ENCODE results near the gene CCL3.
A peak's percentile ranks its signal among the peaks of the same experiment; 100 is the strongest.
"Not testable (repeated sequence)": the region's sequence is repeated elsewhere in the genome, so short reads cannot be mapped to it uniquely, and the experiment has no call there.

The CCL3 gene

DNA sequence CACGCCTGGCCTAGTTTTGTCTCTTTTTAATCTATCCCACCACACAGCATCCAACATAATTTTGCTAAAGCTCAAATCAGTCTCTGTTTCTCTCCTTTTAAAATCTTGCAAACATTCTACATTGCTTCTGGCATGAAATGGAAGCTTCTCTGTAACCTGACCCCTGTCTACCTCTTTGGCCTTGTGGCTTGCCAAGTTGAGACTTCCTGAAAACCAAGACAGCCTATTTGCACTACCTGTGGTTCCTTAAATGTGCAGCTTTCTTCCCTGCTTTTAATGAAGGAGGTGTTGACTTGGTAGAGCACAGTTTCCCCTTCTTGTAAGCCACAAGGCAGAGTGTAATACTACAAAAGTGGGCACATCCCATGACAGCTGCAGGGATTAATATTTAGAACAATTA is 6.0 kb upstream of the CCL3 start:
- Histone ChIP-seq H4K20me1 (ENCODE audit: insufficient read depth, low read length) (no peaks in the 10 kb centered on the region), H3K9ac (ENCODE audit: low read length) (no peak overlapping the region), H3K9me3 (ENCODE audit: insufficient read depth, low read length) (no peaks in the 10 kb centered on the region), H2AFZ (ENCODE audit: low read depth, low read length) (no peak overlapping the region), H3K36me3 (replicated peaks; ENCODE audit: low read depth, low read length) (no peaks in the 10 kb centered on the region), H3K4me2 (ENCODE audit: low read length) (no peak overlapping the region), H3K4me1 (ENCODE audit: low read length) (peaks cover 30% of the 10 kb centered on the region), H3K27ac (ENCODE audit: low read length) (no peak overlapping the region), H3K79me2 (ENCODE audit: low read length) (no peaks in the 10 kb centered on the region), H3K4me3 (ENCODE audit: low read length) (no peak overlapping the region), H3K27me3 (ENCODE audit: low read depth, low read length) (peaks cover 29% of the 10 kb centered on the region)
- TF ChIP-seq, protein P1, sequence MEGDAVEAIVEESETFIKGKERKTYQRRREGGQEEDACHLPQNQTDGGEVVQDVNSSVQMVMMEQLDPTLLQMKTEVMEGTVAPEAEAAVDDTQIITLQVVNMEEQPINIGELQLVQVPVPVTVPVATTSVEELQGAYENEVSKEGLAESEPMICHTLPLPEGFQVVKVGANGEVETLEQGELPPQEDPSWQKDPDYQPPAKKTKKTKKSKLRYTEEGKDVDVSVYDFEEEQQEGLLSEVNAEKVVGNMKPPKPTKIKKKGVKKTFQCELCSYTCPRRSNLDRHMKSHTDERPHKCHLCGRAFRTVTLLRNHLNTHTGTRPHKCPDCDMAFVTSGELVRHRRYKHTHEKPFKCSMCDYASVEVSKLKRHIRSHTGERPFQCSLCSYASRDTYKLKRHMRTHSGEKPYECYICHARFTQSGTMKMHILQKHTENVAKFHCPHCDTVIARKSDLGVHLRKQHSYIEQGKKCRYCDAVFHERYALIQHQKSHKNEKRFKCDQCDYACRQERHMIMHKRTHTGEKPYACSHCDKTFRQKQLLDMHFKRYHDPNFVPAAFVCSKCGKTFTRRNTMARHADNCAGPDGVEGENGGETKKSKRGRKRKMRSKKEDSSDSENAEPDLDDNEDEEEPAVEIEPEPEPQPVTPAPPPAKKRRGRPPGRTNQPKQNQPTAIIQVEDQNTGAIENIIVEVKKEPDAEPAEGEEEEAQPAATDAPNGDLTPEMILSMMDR (IDR thresholded peaks at IDR 0.05; ENCODE audit: low read depth, low read length), result no peak
- TF ChIP-seq EZH2phosphoT487 (IDR thresholded peaks at IDR 0.05; ENCODE audit: low read depth), result no peak

GRCh38 chr17:36094746-36095145 is 4.8 kb upstream of the CCL3 start:
- Histone ChIP-seq H3K79me2 (ENCODE audit: low read length) (no peaks in the 10 kb centered on the region), H3K36me3 (replicated peaks; ENCODE audit: low read depth, low read length) (no peaks in the 10 kb centered on the region), H3K9me3 (ENCODE audit: insufficient read depth, low read length) (no peaks in the 10 kb centered on the region), H2AFZ (ENCODE audit: low read depth, low read length) (no peak overlapping the region), H3K4me3 (ENCODE audit: low read length) (no peak overlapping the region), H3K27me3 (ENCODE audit: low read depth, low read length) (peaks cover 22% of the 10 kb centered on the region), H4K20me1 (ENCODE audit: insufficient read depth, low read length) (no peaks in the 10 kb centered on the region), H3K9ac (ENCODE audit: low read length) (no peak overlapping the region), H3K4me1 (ENCODE audit: low read length) (peaks cover 34% of the 10 kb centered on the region), H3K4me2 (ENCODE audit: low read length) (no peak overlapping the region), H3K27ac (ENCODE audit: low read length) (no peak overlapping the region)
- TF ChIP-seq, protein P1 (IDR thresholded peaks at IDR 0.05; ENCODE audit: low read depth, low read length), result no peak
- TF ChIP-seq EZH2phosphoT487 (IDR thresholded peaks at IDR 0.05; ENCODE audit: low read depth), result no peak

DNA sequence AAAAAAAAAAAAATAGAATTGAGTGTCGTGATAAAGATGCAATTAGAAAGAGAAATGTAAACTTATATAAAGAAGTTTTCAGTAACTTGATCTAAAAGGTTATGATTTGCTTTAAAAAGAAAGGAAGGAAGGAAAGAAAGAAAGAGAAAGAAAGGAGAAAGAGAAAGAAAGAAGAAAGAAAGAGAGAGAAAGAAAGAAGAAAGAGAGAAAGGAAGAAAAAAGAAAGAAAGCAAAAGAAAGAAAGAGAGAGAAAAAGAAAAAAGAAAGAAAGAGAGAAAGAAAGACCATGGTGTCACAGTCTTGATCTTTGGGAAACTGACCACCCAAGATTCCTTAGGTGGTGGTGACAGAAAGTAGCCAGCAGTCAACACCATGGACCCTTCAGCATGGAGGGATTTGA is 4.3 kb upstream of the CCL3 start:
- TF ChIP-seq EZH2phosphoT487 (IDR thresholded peaks at IDR 0.05; ENCODE audit: low read depth), result no peak
- TF ChIP-seq, protein P1 (IDR thresholded peaks at IDR 0.05; ENCODE audit: low read depth, low read length), result no peak
- H3K4me1 ChIP-seq (ENCODE audit: low read length), result peaks cover 38% of the 10 kb centered on the region
- peaks cover 17% of the 10 kb centered on the region for H3K27me3 ChIP-seq (ENCODE audit: low read depth, low read length)
- H3K36me3 ChIP-seq (replicated peaks; ENCODE audit: low read depth, low read length), result no peaks in the 10 kb centered on the region
- no peaks in the 10 kb centered on the region for H3K79me2 ChIP-seq (ENCODE audit: low read length)
- H2AFZ ChIP-seq (ENCODE audit: low read depth, low read length), result no peak overlapping the region
- H3K9ac ChIP-seq (ENCODE audit: low read length), result no peak overlapping the region
- no peak overlapping the region for H3K4me2 ChIP-seq (ENCODE audit: low read length)
- no peaks in the 10 kb centered on the region for H4K20me1 ChIP-seq (ENCODE audit: insufficient read depth, low read length)
- no peak overlapping the region for H3K4me3 ChIP-seq (ENCODE audit: low read length)
- no peak overlapping the region for H3K27ac ChIP-seq (ENCODE audit: low read length)
- H3K9me3 ChIP-seq (ENCODE audit: insufficient read depth, low read length), result no peaks in the 10 kb centered on the region

DNA sequence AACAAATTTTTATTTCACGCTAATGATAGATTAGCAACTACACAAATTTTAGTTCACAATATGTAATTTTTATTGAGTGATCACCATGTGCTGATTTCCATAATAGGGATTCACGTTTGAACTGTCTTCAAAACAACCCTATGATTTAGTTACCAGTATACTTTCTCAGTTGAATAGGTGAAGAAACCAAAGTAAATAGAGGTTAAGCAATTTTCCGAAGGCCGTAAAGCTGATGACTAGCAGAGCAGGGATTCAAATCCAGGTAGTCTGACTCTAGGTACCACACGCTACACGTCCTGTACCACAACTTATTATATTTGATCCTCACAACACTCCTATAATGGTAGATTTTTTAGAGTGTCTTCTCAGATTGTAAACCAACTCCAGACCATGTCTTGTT is 2.8 kb upstream of the CCL3 start:
- not testable (repeated sequence) for H4K20me1 ChIP-seq (ENCODE audit: insufficient read depth, low read length); H3K36me3 ChIP-seq (replicated peaks; ENCODE audit: low read depth, low read length); H2AFZ ChIP-seq (ENCODE audit: low read depth, low read length); H3K79me2 ChIP-seq (ENCODE audit: low read length); H3K9me3 ChIP-seq (ENCODE audit: insufficient read depth, low read length); H3K27me3 ChIP-seq (ENCODE audit: low read depth, low read length); H3K9ac ChIP-seq (ENCODE audit: low read length)
- peak overlapping the region; percentile 94 for H3K4me2 ChIP-seq (ENCODE audit: low read length)
- peak overlapping the region; percentile 18; the same call in 1 of the 2 replicates for H3K27ac ChIP-seq (ENCODE audit: low read length)
- H3K4me1 ChIP-seq (ENCODE audit: low read length), result peaks cover 47% of the 10 kb centered on the region
- peak overlapping the region; percentile 60 for H3K4me3 ChIP-seq (ENCODE audit: low read length)

DNA sequence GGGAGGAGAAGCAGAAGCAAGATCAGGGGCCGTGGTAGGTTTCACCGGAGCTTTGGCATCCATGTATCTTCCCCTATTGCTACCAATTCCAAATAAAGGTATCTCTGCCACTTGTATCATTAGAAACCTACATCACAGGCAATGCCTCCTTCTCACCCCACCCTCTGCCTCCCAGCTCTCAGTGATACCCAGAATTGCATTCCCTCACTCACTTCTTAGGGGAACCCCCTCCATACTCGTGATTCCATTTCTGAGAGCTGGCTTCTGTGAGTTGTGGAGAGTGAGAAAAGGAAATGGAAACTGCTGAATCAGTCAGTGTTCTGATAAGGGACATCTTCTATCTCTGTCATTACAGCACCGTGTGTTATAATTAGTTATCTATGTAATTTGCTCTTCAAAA is 2.3 kb upstream of the CCL3 start:
- Histone ChIP-seq H3K27me3 (ENCODE audit: low read depth, low read length) (0 out of 2 replicates have a peak, but pooled peaks cover 6% of the 10 kb centered on the region), H3K4me2 (ENCODE audit: low read length) (peak overlapping the region; percentile 94), H3K9ac (ENCODE audit: low read length) (no peak overlapping the region; the same call in 1 of the 2 replicates), H3K4me3 (ENCODE audit: low read length) (peak overlapping the region; percentile 60), H3K36me3 (replicated peaks; ENCODE audit: low read depth, low read length) (peaks cover 3% of the 10 kb centered on the region), H3K27ac (ENCODE audit: low read length) (peak overlapping the region; percentile 18; the same call in 1 of the 2 replicates), H3K9me3 (ENCODE audit: insufficient read depth, low read length) (no peaks in the 10 kb centered on the region), H4K20me1 (ENCODE audit: insufficient read depth, low read length) (no peaks in the 10 kb centered on the region), H2AFZ (ENCODE audit: low read depth, low read length) (no peak overlapping the region), H3K79me2 (ENCODE audit: low read length) (no peaks in the 10 kb centered on the region), H3K4me1 (ENCODE audit: low read length) (peaks cover 47% of the 10 kb centered on the region)
- TF ChIP-seq, protein P1 (IDR thresholded peaks at IDR 0.05; ENCODE audit: low read depth, low read length), result no peak
- TF ChIP-seq EZH2phosphoT487 (IDR thresholded peaks at IDR 0.05; ENCODE audit: low read depth), result no peak
